Measurements from ENCODE around the gene STK25. TPM values are rescaled to one million over a fixed set of nuclear protein-coding genes. Genes with fewer than 3 reads are reported as not detected.

Gene STK25
- polyA plus RNA-seq, 1 donor (not counting 4 experiments of a cell fraction or from before 2014, with no cell fraction given), result 242 TPM

DNA sequence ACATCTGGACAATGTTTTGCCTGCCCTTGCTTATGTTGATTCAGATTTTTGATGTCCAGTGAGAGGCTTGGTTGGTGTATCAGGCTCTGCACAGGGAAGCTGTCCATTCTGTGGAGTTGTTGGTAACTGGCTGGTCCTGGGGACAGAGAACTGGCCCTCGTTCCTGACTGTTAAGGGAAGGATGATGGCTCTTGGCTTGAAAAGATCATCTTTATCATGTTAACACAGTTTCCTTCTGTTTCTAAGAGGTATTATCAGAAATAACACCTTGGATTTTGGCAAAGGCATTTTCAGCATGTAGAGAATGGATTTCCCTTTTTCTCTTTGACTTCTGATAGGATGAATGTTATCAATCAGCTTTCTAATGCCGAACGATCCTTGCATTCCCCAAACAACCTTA is 19.3 kb downstream of the STK25 start:
- H3K4me1 ChIP-seq (ENCODE audit: control insufficient read depth, extremely low read depth, insufficient read depth, low read length), result no peaks in the 10 kb centered on the region
- H3K36me3 ChIP-seq (ENCODE audit: control insufficient read depth in 2 of 2, extremely low read depth in 1 of 2, insufficient read depth in 2 of 2, low read length in 2 of 2), result peaks cover 3% of the 10 kb centered on the region in 2 experiments
- H3K9ac ChIP-seq (ENCODE audit: control insufficient read depth, extremely low read depth, insufficient read depth, low read length), result no peak overlapping the region
- no peak overlapping the region for H3K4me3 ChIP-seq (ENCODE audit: control insufficient read depth in 2 of 3, extremely low read depth in 1 of 3, insufficient read depth in 2 of 3, low read depth in 1 of 3, low read length in 3 of 3)
- H3K79me2 ChIP-seq (ENCODE audit: control insufficient read depth, insufficient read depth, low read length), result no peaks in the 10 kb centered on the region
- dilution Hi-C loops (cut with MboI; ENCODE audit: extremely low pct_ligation_motif_present, low sequenced_read_pairs), result loop anchor here (25.0 kb wide), 1 partner anchor 98 kb away; no protein-coding TSS in a partner anchor
- H3K9me1 ChIP-seq (ENCODE audit: control insufficient read depth, extremely low read depth, insufficient read depth, low read length), result no peaks in the 10 kb centered on the region
- no peak for FAIRE-seq
- H3K4me2 ChIP-seq (ENCODE audit: control insufficient read depth, extremely low read depth, insufficient read depth, low read depth, low read length), result no peak overlapping the region
- DNase-seq (ENCODE audit: low read depth, low spot score), result no peak
- TF ChIP-seq, protein P1, sequence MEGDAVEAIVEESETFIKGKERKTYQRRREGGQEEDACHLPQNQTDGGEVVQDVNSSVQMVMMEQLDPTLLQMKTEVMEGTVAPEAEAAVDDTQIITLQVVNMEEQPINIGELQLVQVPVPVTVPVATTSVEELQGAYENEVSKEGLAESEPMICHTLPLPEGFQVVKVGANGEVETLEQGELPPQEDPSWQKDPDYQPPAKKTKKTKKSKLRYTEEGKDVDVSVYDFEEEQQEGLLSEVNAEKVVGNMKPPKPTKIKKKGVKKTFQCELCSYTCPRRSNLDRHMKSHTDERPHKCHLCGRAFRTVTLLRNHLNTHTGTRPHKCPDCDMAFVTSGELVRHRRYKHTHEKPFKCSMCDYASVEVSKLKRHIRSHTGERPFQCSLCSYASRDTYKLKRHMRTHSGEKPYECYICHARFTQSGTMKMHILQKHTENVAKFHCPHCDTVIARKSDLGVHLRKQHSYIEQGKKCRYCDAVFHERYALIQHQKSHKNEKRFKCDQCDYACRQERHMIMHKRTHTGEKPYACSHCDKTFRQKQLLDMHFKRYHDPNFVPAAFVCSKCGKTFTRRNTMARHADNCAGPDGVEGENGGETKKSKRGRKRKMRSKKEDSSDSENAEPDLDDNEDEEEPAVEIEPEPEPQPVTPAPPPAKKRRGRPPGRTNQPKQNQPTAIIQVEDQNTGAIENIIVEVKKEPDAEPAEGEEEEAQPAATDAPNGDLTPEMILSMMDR (optimal IDR thresholded peaks at IDR 0.05 in 1 of 3, IDR thresholded peaks at IDR 0.05 in 1 of 3, conservative IDR thresholded peaks at IDR 0.05 in 1 of 3; ENCODE audit: extremely low read depth in 1 of 3, insufficient read depth in 2 of 3, low read length in 3 of 3), result no peak
- TF ChIP-seq EZH2 (IDR thresholded peaks at IDR 0.05; ENCODE audit: low read length), result no peak
- H2AFZ ChIP-seq (ENCODE audit: control insufficient read depth, low read length), result no peak overlapping the region
- no peak overlapping the region for H3K27ac ChIP-seq (ENCODE audit: control insufficient read depth, insufficient read depth, low read length)
- no peaks in the 10 kb centered on the region for H3K27me3 ChIP-seq (ENCODE audit: control insufficient read depth, extremely low read depth, insufficient read depth, low read length)
- no peaks in the 10 kb centered on the region for H3K9me3 ChIP-seq (ENCODE audit: control insufficient read depth, low read depth, low read length)
- H4K20me1 ChIP-seq (ENCODE audit: control insufficient read depth, extremely low read depth, insufficient read depth, low read length), result no peaks in the 10 kb centered on the region

DNA sequence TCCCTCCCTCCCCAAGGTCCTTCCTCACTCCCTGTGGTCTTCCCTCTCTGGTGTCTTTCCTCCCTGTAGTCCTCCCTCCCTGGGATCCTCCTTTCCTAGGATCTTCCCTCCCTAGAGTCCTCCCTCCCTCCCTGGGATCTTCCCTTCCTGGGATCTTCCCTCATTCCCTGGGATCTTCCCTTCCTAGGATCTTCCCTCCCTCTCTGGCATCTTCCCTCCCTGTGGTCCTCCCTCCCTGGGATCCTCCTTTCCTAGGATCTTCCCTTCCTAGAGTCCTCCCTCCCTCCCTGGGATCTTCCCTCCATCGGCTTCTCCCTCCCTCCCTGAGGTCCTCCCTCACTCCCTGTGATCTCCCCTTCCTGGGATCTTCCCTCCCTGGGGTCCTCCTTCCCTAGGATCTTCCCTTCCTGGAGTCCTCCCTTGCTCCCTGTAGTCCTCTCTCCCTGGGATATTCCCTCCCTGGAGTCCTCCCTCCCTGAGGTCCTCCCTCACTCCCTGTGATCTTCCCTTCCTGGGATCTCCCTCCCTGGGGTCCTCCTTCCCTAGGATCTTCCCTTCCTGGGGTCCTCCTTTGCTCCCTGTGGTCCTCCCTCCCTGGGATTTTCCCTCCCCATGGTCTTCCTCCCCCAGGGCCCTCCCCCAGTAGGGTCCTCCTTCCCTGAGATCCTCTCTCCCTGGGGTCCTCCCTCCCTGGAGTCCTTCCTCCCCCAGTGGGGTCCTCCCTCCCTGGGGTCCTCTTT is 23.0 kb downstream of the STK25 start:
- Histone ChIP-seq H3K4me1 (ENCODE audit: control insufficient read depth, extremely low read depth, insufficient read depth, low read length) (no peaks in the 10 kb centered on the region), H3K4me2 (ENCODE audit: control insufficient read depth, extremely low read depth, insufficient read depth, low read depth, low read length) (no peak overlapping the region), H3K79me2 (ENCODE audit: control insufficient read depth, insufficient read depth, low read length) (no peaks in the 10 kb centered on the region), H3K4me3 (ENCODE audit: control insufficient read depth in 2 of 3, extremely low read depth in 1 of 3, insufficient read depth in 2 of 3, low read depth in 1 of 3, low read length in 3 of 3) (no peak overlapping the region), H2AFZ (ENCODE audit: control insufficient read depth, low read length) (no peak overlapping the region), H3K27ac (ENCODE audit: control insufficient read depth, insufficient read depth, low read length) (no peak overlapping the region), H3K36me3 (ENCODE audit: control insufficient read depth in 2 of 2, extremely low read depth in 1 of 2, insufficient read depth in 2 of 2, low read length in 2 of 2) (peaks cover 0 to 3% of the 10 kb centered on the region in 2 experiments), H3K9me3 (ENCODE audit: control insufficient read depth, low read depth, low read length) (no peaks in the 10 kb centered on the region), H3K27me3 (ENCODE audit: control insufficient read depth, extremely low read depth, insufficient read depth, low read length) (no peaks in the 10 kb centered on the region), H4K20me1 (ENCODE audit: control insufficient read depth, extremely low read depth, insufficient read depth, low read length) (no peaks in the 10 kb centered on the region), H3K9ac (ENCODE audit: control insufficient read depth, extremely low read depth, insufficient read depth, low read length) (no peak overlapping the region), H3K9me1 (ENCODE audit: control insufficient read depth, extremely low read depth, insufficient read depth, low read length) (no peaks in the 10 kb centered on the region)
- dilution Hi-C loops (cut with MboI; ENCODE audit: extremely low pct_ligation_motif_present, low sequenced_read_pairs), result loop anchor here (25.0 kb wide), 1 partner anchor 102 kb away; no protein-coding TSS in a partner anchor
- TF ChIP-seq, protein P1 (optimal IDR thresholded peaks at IDR 0.05 in 1 of 3, IDR thresholded peaks at IDR 0.05 in 1 of 3, conservative IDR thresholded peaks at IDR 0.05 in 1 of 3; ENCODE audit: extremely low read depth in 1 of 3, insufficient read depth in 2 of 3, low read length in 3 of 3), result no peak
- no peak for TF ChIP-seq EZH2 (IDR thresholded peaks at IDR 0.05; ENCODE audit: low read length)
- DNase-seq (ENCODE audit: low read depth, low spot score), result no peak
- no peak for FAIRE-seq

All from keratinocyte (primary cell).